ENCODE results near the gene PDP2.

PDP2 gene

GRCh38 chr16:66885491-66885890 lies 5.2 kb downstream of the PDP2 start:
- peaks cover 5% of the 10 kb centered on the region for H3K4me1 ChIP-seq (ENCODE audit: control insufficient read depth, insufficient read depth, low read length, poor library complexity, severe bottlenecking)
- H3K27ac ChIP-seq (ENCODE audit: insufficient read depth, low read length, poor library complexity, severe bottlenecking): no peak overlapping the region
- H3K36me3 ChIP-seq (ENCODE audit: control insufficient read depth, insufficient read depth, low read length): peaks cover 21% of the 10 kb centered on the region
- H3K9me3 ChIP-seq (ENCODE audit: control insufficient read depth, low read length): no peaks in the 10 kb centered on the region
- H3K4me3 ChIP-seq (ENCODE audit: insufficient read depth, low read depth, low read length, poor library complexity, severe bottlenecking): no peak overlapping the region
- DNase-seq: no peak
- no peaks in the 10 kb centered on the region for H3K27me3 ChIP-seq (replicated peaks; ENCODE audit: control insufficient read depth, insufficient read depth, low read length, poor library complexity, severe bottlenecking)

GRCh38 chr16:66886321-66886720 lies 6.0 kb downstream of the PDP2 start:
- no peaks in the 10 kb centered on the region for H3K4me1 ChIP-seq (ENCODE audit: control insufficient read depth, insufficient read depth, low read length, poor library complexity, severe bottlenecking)
- no peak overlapping the region for H3K4me3 ChIP-seq (ENCODE audit: insufficient read depth, low read depth, low read length, poor library complexity, severe bottlenecking)
- H3K27ac ChIP-seq (ENCODE audit: insufficient read depth, low read length, poor library complexity, severe bottlenecking): no peak overlapping the region
- no peaks in the 10 kb centered on the region for H3K27me3 ChIP-seq (replicated peaks; ENCODE audit: control insufficient read depth, insufficient read depth, low read length, poor library complexity, severe bottlenecking)
- DNase-seq: no peak
- no peaks in the 10 kb centered on the region for H3K9me3 ChIP-seq (ENCODE audit: control insufficient read depth, low read length)
- peaks cover 21% of the 10 kb centered on the region for H3K36me3 ChIP-seq (ENCODE audit: control insufficient read depth, insufficient read depth, low read length)

- no peaks in the 10 kb centered on the region for H3K4me1 ChIP-seq (ENCODE audit: control insufficient read depth, insufficient read depth, low read length, poor library complexity, severe bottlenecking)
- no peak overlapping the region for H3K4me3 ChIP-seq (ENCODE audit: insufficient read depth, low read depth, low read length, poor library complexity, severe bottlenecking)
- no peaks in the 10 kb centered on the region for H3K27me3 ChIP-seq (replicated peaks; ENCODE audit: control insufficient read depth, insufficient read depth, low read length, poor library complexity, severe bottlenecking)
- no peak for DNase-seq
- no peaks in the 10 kb centered on the region for H3K9me3 ChIP-seq (ENCODE audit: control insufficient read depth, low read length)
- H3K36me3 ChIP-seq (ENCODE audit: control insufficient read depth, insufficient read depth, low read length): peaks cover 21% of the 10 kb centered on the region
- no peak overlapping the region for H3K27ac ChIP-seq (ENCODE audit: insufficient read depth, low read length, poor library complexity, severe bottlenecking)
These were observed 6.6 kb downstream of the PDP2 start for GRCh38 chr16:66886914-66887313.

- Histone ChIP-seq H3K27me3 (replicated peaks; ENCODE audit: control insufficient read depth, insufficient read depth, low read length, poor library complexity, severe bottlenecking) (no peaks in the 10 kb centered on the region), H3K9me3 (ENCODE audit: control insufficient read depth, low read length) (no peaks in the 10 kb centered on the region), H3K4me1 (ENCODE audit: control insufficient read depth, insufficient read depth, low read length, poor library complexity, severe bottlenecking) (no peaks in the 10 kb centered on the region), H3K36me3 (ENCODE audit: control insufficient read depth, insufficient read depth, low read length) (peaks cover 21% of the 10 kb centered on the region), H3K4me3 (ENCODE audit: insufficient read depth, low read depth, low read length, poor library complexity, severe bottlenecking) (no peak overlapping the region), H3K27ac (ENCODE audit: insufficient read depth, low read length, poor library complexity, severe bottlenecking) (no peak overlapping the region)
- DNase-seq: no peak
These were observed 8.6 kb downstream of the PDP2 start for GRCh38 chr16:66888647-66889615.

GRCh38 chr16:66889622-66890021 lies 9.3 kb downstream of the PDP2 start:
- DNase-seq: no peak
- Histone ChIP-seq H3K27me3 (replicated peaks; ENCODE audit: control insufficient read depth, insufficient read depth, low read length, poor library complexity, severe bottlenecking) (no peaks in the 10 kb centered on the region), H3K36me3 (ENCODE audit: control insufficient read depth, insufficient read depth, low read length) (peaks cover 17% of the 10 kb centered on the region), H3K4me1 (ENCODE audit: control insufficient read depth, insufficient read depth, low read length, poor library complexity, severe bottlenecking) (no peaks in the 10 kb centered on the region), H3K4me3 (ENCODE audit: insufficient read depth, low read depth, low read length, poor library complexity, severe bottlenecking) (no peak overlapping the region), H3K27ac (ENCODE audit: insufficient read depth, low read length, poor library complexity, severe bottlenecking) (no peak overlapping the region), H3K9me3 (ENCODE audit: control insufficient read depth, low read length) (no peaks in the 10 kb centered on the region)

GRCh38 chr16:66890799-66891198 lies 10.5 kb downstream of the PDP2 start:
- no peak overlapping the region for H3K4me3 ChIP-seq (ENCODE audit: insufficient read depth, low read depth, low read length, poor library complexity, severe bottlenecking)
- H3K27ac ChIP-seq (ENCODE audit: insufficient read depth, low read length, poor library complexity, severe bottlenecking): no peak overlapping the region
- no peaks in the 10 kb centered on the region for H3K27me3 ChIP-seq (replicated peaks; ENCODE audit: control insufficient read depth, insufficient read depth, low read length, poor library complexity, severe bottlenecking)
- H3K9me3 ChIP-seq (ENCODE audit: control insufficient read depth, low read length): no peaks in the 10 kb centered on the region
- H3K36me3 ChIP-seq (ENCODE audit: control insufficient read depth, insufficient read depth, low read length): peaks cover 5% of the 10 kb centered on the region
- DNase-seq: no peak
- H3K4me1 ChIP-seq (ENCODE audit: control insufficient read depth, insufficient read depth, low read length, poor library complexity, severe bottlenecking): no peaks in the 10 kb centered on the region

GRCh38 chr16:66891360-66891759 lies 11.0 kb downstream of the PDP2 start:
- Histone ChIP-seq H3K4me3 (ENCODE audit: insufficient read depth, low read depth, low read length, poor library complexity, severe bottlenecking) (no peak overlapping the region), H3K27me3 (replicated peaks; ENCODE audit: control insufficient read depth, insufficient read depth, low read length, poor library complexity, severe bottlenecking) (no peaks in the 10 kb centered on the region), H3K4me1 (ENCODE audit: control insufficient read depth, insufficient read depth, low read length, poor library complexity, severe bottlenecking) (no peaks in the 10 kb centered on the region), H3K9me3 (ENCODE audit: control insufficient read depth, low read length) (no peaks in the 10 kb centered on the region), H3K36me3 (ENCODE audit: control insufficient read depth, insufficient read depth, low read length) (peaks cover 2% of the 10 kb centered on the region), H3K27ac (ENCODE audit: insufficient read depth, low read length, poor library complexity, severe bottlenecking) (no peak overlapping the region)
- no peak for DNase-seq

GRCh38 chr16:66891797-66892196 lies 11.5 kb downstream of the PDP2 start:
- H3K4me1 ChIP-seq (ENCODE audit: control insufficient read depth, insufficient read depth, low read length, poor library complexity, severe bottlenecking): no peaks in the 10 kb centered on the region
- H3K27me3 ChIP-seq (replicated peaks; ENCODE audit: control insufficient read depth, insufficient read depth, low read length, poor library complexity, severe bottlenecking): no peaks in the 10 kb centered on the region
- H3K9me3 ChIP-seq (ENCODE audit: control insufficient read depth, low read length): no peaks in the 10 kb centered on the region
- no peak overlapping the region for H3K27ac ChIP-seq (ENCODE audit: insufficient read depth, low read length, poor library complexity, severe bottlenecking)
- peaks cover 2% of the 10 kb centered on the region for H3K36me3 ChIP-seq (ENCODE audit: control insufficient read depth, insufficient read depth, low read length)
- no peak for DNase-seq
- H3K4me3 ChIP-seq (ENCODE audit: insufficient read depth, low read depth, low read length, poor library complexity, severe bottlenecking): no peak overlapping the region

- H3K4me1 ChIP-seq (ENCODE audit: control insufficient read depth, insufficient read depth, low read length, poor library complexity, severe bottlenecking): no peaks in the 10 kb centered on the region
- H3K27me3 ChIP-seq (replicated peaks; ENCODE audit: control insufficient read depth, insufficient read depth, low read length, poor library complexity, severe bottlenecking): no peaks in the 10 kb centered on the region
- no peak for DNase-seq
- H3K4me3 ChIP-seq (ENCODE audit: insufficient read depth, low read depth, low read length, poor library complexity, severe bottlenecking): no peak overlapping the region
- H3K36me3 ChIP-seq (ENCODE audit: control insufficient read depth, insufficient read depth, low read length): peaks cover 2% of the 10 kb centered on the region
- no peaks in the 10 kb centered on the region for H3K9me3 ChIP-seq (ENCODE audit: control insufficient read depth, low read length)
- no peak overlapping the region for H3K27ac ChIP-seq (ENCODE audit: insufficient read depth, low read length, poor library complexity, severe bottlenecking)
These were observed 13.7 kb downstream of the PDP2 start for GRCh38 chr16:66894055-66894454.

GRCh38 chr16:66894948-66895688 lies 14.8 kb downstream of the PDP2 start:
- Histone ChIP-seq H3K27me3 (replicated peaks; ENCODE audit: control insufficient read depth, insufficient read depth, low read length, poor library complexity, severe bottlenecking) (no peaks in the 10 kb centered on the region), H3K36me3 (ENCODE audit: control insufficient read depth, insufficient read depth, low read length) (no peaks in the 10 kb centered on the region), H3K9me3 (ENCODE audit: control insufficient read depth, low read length) (no peaks in the 10 kb centered on the region), H3K4me3 (ENCODE audit: insufficient read depth, low read depth, low read length, poor library complexity, severe bottlenecking) (no peak overlapping the region), H3K27ac (ENCODE audit: insufficient read depth, low read length, poor library complexity, severe bottlenecking) (no peak overlapping the region), H3K4me1 (ENCODE audit: control insufficient read depth, insufficient read depth, low read length, poor library complexity, severe bottlenecking) (no peaks in the 10 kb centered on the region)
- peak in 2 of 3 donors; percentile 20 to 39 for DNase-seq
